Measurements from ENCODE around the gene IL3RA. TPM values are rescaled to one million over a fixed set of nuclear protein-coding genes. Genes with fewer than 3 reads are reported as not detected.

Gene IL3RA
- total RNA-seq, 4 donors from 2014 or later: 1.2 to 16.2 (median 8.6) TPM

- Histone ChIP-seq H3K9me3 (peaks cover 0 to 8% of the 10 kb centered on the region in 2 donors), H3K27ac (no peak overlapping the region), H3K27me3 (no peaks in the 10 kb centered on the region), H3K4me3 (no peak overlapping the region), H3K4me1 (no peaks in the 10 kb centered on the region), H3K36me3 (no peaks in the 10 kb centered on the region)
- TF ChIP-seq POLR2A (IDR thresholded peaks at IDR 0.05): no peak
- TF ChIP-seq CTCF (IDR thresholded peaks at IDR 0.05): no peak
- DNase-seq: no peak
- intact Hi-C loops (cut with DNase I; ENCODE audit: low total_unique reads): no loop called here
Measured at GRCh38 chrX:1357993-1358392, 21.4 kb downstream of the IL3RA start.

GRCh38 chrX:1358793-1359476 lies 22.4 kb downstream of the IL3RA start:
- intact Hi-C loops (cut with DNase I; ENCODE audit: low total_unique reads): no loop called here
- H3K4me3 ChIP-seq: no peak overlapping the region
- peaks cover 0 to 8% of the 10 kb centered on the region in 2 donors for H3K9me3 ChIP-seq
- H3K36me3 ChIP-seq: no peaks in the 10 kb centered on the region
- no peak for TF ChIP-seq POLR2A (IDR thresholded peaks at IDR 0.05)
- no peak for TF ChIP-seq CTCF (IDR thresholded peaks at IDR 0.05)
- H3K4me1 ChIP-seq: no peaks in the 10 kb centered on the region
- DNase-seq: no peak
- H3K27ac ChIP-seq: no peak overlapping the region
- no peaks in the 10 kb centered on the region for H3K27me3 ChIP-seq

GRCh38 chrX:1359477-1359873 lies 22.9 kb downstream of the IL3RA start:
- H3K4me1 ChIP-seq: no peaks in the 10 kb centered on the region
- H3K27ac ChIP-seq: no peak overlapping the region
- peaks cover 0 to 8% of the 10 kb centered on the region in 2 donors for H3K9me3 ChIP-seq
- DNase-seq: no peak
- no peak for TF ChIP-seq CTCF (IDR thresholded peaks at IDR 0.05)
- no peak for TF ChIP-seq POLR2A (IDR thresholded peaks at IDR 0.05)
- no peaks in the 10 kb centered on the region for H3K36me3 ChIP-seq
- intact Hi-C loops (cut with DNase I; ENCODE audit: low total_unique reads): no loop called here
- no peak overlapping the region for H3K4me3 ChIP-seq
- no peaks in the 10 kb centered on the region for H3K27me3 ChIP-seq

GRCh38 chrX:1360171-1360570 lies 23.6 kb downstream of the IL3RA start:
- Histone ChIP-seq H3K4me3 (no peak overlapping the region), H3K9me3 (peaks cover 0 to 8% of the 10 kb centered on the region in 2 donors), H3K36me3 (no peaks in the 10 kb centered on the region), H3K27ac (no peak overlapping the region), H3K27me3 (no peaks in the 10 kb centered on the region), H3K4me1 (no peaks in the 10 kb centered on the region)
- DNase-seq: no peak
- intact Hi-C loops (cut with DNase I; ENCODE audit: low total_unique reads): no loop called here
- TF ChIP-seq CTCF (IDR thresholded peaks at IDR 0.05) (no peak), POLR2A (IDR thresholded peaks at IDR 0.05) (no peak)

- intact Hi-C loops (cut with DNase I; ENCODE audit: low total_unique reads): no loop called here
- no peak for DNase-seq
- H3K36me3 ChIP-seq: no peaks in the 10 kb centered on the region
Measured at GRCh38 chrX:1361275-1361674, 24.7 kb downstream of the IL3RA start.

More at GRCh38 chrX:1361275-1361674, 24.7 kb downstream of the IL3RA start:
- Histone ChIP-seq H3K27ac (no peak overlapping the region), H3K27me3 (no peaks in the 10 kb centered on the region), H3K9me3 (peaks cover 0 to 8% of the 10 kb centered on the region in 2 donors), H3K4me1 (no peaks in the 10 kb centered on the region), H3K4me3 (no peak overlapping the region)
- TF ChIP-seq CTCF (IDR thresholded peaks at IDR 0.05) (no peak), POLR2A (IDR thresholded peaks at IDR 0.05) (no peak)
